Liver (tissue), 3 donors: ENCODE measurements around the gene ANKRD33B.

ENCODE experiments used
- EGR1 ChIP-seq, 2 donors: IDR thresholded peaks; 2 replicates each; pipeline ENCODE4 v1.6.1; 2016 to 2018; ENCODE audit warnings: antibody characterized with exemption in 2 of 2, low read depth in 2 of 2
- GABPA ChIP-seq, 2 donors: IDR thresholded peaks in 1 of 2; conservative IDR thresholded peaks in 1 of 2; 2 replicates each; pipeline ENCODE4 v1.6.1; 2016; ENCODE audit warnings: antibody characterized with exemption in 2 of 2, mild to moderate bottlenecking in 1 of 2, moderate library complexity in 1 of 2
- HNF4A ChIP-seq, 2 donors: conservative IDR thresholded peaks; 2 replicates each; pipeline ENCODE4 v1.6.1; 2016; ENCODE audit warnings: antibody characterized with exemption in 2 of 2, mild to moderate bottlenecking in 2 of 2
- JUND ChIP-seq, 2 donors: IDR thresholded peaks; 2 replicates each; pipeline ENCODE4 v1.6.1; 2016; ENCODE audit warnings: antibody characterized with exemption in 2 of 2
- RAD21 ChIP-seq, 2 donors: IDR thresholded peaks; 2 replicates each; pipeline ENCODE4 v1.6.1; 2016; ENCODE audit warnings: antibody characterized with exemption in 2 of 2, mild to moderate bottlenecking in 2 of 2
- RXRA ChIP-seq, 2 donors: IDR thresholded peaks; 2 replicates each; pipeline ENCODE4 v1.6.1; 2017 to 2018; ENCODE audit warnings: antibody characterized with exemption in 2 of 2, mild to moderate bottlenecking in 1 of 2
- SP1 ChIP-seq: IDR thresholded peaks from 2 replicates; pipeline ENCODE4 v1.6.1; 2018; ENCODE audit warnings: antibody characterized with exemption, mild to moderate bottlenecking
- TAF1 ChIP-seq: conservative IDR thresholded peaks from 2 replicates; pipeline ENCODE4 v1.6.1; 2016; ENCODE audit warnings: antibody characterized with exemption, mild to moderate bottlenecking
- YY1 ChIP-seq: IDR thresholded peaks from 2 replicates; pipeline ENCODE4 v1.6.1; 2016; ENCODE audit warnings: antibody characterized with exemption, mild to moderate bottlenecking
- TF ChIP-seq, protein P1 (sequence below): fragments of 150-350 bp; IDR thresholded peaks from 2 replicates; pipeline ENCODE4 v1.5.1; 2017; ENCODE audit warnings: improper control_type of control experiment, low read depth, low read length; ENCODE audit not compliant: missing input control
- TF ChIP-seq, protein P2 (sequence below): IDR thresholded peaks from 2 replicates; pipeline ENCODE4 v1.6.1; 2016; ENCODE audit warnings: antibody characterized with exemption
- TF ChIP-seq, protein P3 (sequence below): IDR thresholded peaks from 2 replicates; pipeline ENCODE4 v1.6.1; 2016; ENCODE audit warnings: antibody characterized with exemption
- TF ChIP-seq, protein P4 (sequence below): IDR thresholded peaks from 2 replicates; pipeline ENCODE4 v1.6.1; 2016; ENCODE audit warnings: antibody characterized with exemption, mild to moderate bottlenecking
- TF ChIP-seq, protein P5 (sequence below): IDR thresholded peaks from 2 replicates; pipeline ENCODE4 v1.6.1; 2016; ENCODE audit warnings: antibody characterized with exemption
- donor health status: healthy.
- donor health status: healthy.

DNA sequence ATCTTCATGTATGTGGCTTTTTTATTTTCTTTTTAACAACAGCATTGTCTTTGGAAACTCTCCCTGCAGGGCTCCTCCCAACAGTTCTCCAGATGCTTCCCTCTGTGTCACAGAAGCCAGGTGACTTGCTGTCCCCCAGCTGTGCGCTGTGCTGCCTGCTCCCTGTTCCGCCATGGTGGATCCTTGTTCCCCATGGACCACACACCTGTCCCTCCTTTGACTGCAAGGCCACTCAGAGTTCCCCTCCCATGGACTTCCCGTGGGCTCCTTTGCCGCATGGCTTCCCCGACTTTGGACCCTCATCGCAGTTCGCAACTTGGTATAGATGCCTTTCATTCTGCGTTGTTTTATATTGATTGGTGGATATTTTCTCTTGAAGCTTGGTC, 18.6 kb downstream of the ANKRD33B start:
- TF ChIP-seq, protein P1, sequence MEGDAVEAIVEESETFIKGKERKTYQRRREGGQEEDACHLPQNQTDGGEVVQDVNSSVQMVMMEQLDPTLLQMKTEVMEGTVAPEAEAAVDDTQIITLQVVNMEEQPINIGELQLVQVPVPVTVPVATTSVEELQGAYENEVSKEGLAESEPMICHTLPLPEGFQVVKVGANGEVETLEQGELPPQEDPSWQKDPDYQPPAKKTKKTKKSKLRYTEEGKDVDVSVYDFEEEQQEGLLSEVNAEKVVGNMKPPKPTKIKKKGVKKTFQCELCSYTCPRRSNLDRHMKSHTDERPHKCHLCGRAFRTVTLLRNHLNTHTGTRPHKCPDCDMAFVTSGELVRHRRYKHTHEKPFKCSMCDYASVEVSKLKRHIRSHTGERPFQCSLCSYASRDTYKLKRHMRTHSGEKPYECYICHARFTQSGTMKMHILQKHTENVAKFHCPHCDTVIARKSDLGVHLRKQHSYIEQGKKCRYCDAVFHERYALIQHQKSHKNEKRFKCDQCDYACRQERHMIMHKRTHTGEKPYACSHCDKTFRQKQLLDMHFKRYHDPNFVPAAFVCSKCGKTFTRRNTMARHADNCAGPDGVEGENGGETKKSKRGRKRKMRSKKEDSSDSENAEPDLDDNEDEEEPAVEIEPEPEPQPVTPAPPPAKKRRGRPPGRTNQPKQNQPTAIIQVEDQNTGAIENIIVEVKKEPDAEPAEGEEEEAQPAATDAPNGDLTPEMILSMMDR: no peak
- TF ChIP-seq TAF1: no peak
- TF ChIP-seq, protein P2, sequence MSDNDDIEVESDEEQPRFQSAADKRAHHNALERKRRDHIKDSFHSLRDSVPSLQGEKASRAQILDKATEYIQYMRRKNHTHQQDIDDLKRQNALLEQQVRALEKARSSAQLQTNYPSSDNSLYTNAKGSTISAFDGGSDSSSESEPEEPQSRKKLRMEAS: no peak
- no peak for TF ChIP-seq YY1
- TF ChIP-seq, protein P3, sequence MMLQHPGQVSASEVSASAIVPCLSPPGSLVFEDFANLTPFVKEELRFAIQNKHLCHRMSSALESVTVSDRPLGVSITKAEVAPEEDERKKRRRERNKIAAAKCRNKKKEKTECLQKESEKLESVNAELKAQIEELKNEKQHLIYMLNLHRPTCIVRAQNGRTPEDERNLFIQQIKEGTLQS: no peak
- TF ChIP-seq, protein P4, sequence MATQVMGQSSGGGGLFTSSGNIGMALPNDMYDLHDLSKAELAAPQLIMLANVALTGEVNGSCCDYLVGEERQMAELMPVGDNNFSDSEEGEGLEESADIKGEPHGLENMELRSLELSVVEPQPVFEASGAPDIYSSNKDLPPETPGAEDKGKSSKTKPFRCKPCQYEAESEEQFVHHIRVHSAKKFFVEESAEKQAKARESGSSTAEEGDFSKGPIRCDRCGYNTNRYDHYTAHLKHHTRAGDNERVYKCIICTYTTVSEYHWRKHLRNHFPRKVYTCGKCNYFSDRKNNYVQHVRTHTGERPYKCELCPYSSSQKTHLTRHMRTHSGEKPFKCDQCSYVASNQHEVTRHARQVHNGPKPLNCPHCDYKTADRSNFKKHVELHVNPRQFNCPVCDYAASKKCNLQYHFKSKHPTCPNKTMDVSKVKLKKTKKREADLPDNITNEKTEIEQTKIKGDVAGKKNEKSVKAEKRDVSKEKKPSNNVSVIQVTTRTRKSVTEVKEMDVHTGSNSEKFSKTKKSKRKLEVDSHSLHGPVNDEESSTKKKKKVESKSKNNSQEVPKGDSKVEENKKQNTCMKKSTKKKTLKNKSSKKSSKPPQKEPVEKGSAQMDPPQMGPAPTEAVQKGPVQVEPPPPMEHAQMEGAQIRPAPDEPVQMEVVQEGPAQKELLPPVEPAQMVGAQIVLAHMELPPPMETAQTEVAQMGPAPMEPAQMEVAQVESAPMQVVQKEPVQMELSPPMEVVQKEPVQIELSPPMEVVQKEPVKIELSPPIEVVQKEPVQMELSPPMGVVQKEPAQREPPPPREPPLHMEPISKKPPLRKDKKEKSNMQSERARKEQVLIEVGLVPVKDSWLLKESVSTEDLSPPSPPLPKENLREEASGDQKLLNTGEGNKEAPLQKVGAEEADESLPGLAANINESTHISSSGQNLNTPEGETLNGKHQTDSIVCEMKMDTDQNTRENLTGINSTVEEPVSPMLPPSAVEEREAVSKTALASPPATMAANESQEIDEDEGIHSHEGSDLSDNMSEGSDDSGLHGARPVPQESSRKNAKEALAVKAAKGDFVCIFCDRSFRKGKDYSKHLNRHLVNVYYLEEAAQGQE: no peak
- no peak for TF ChIP-seq RAD21 (IDR thresholded peaks at IDR 0.05)
- no peak for TF ChIP-seq GABPA (IDR thresholded peaks at IDR 0.05 in 1 of 2, conservative IDR thresholded peaks at IDR 0.05 in 1 of 2)
- no peak for TF ChIP-seq RXRA (IDR thresholded peaks at IDR 0.05)
- TF ChIP-seq JUND (IDR thresholded peaks at IDR 0.05): no peak
- no peak for TF ChIP-seq SP1
- no peak for TF ChIP-seq EGR1 (IDR thresholded peaks at IDR 0.05; ENCODE audit: low read depth in 2 of 2)
- TF ChIP-seq HNF4A (conservative IDR thresholded peaks at IDR 0.05): no peak
- TF ChIP-seq, protein P5, sequence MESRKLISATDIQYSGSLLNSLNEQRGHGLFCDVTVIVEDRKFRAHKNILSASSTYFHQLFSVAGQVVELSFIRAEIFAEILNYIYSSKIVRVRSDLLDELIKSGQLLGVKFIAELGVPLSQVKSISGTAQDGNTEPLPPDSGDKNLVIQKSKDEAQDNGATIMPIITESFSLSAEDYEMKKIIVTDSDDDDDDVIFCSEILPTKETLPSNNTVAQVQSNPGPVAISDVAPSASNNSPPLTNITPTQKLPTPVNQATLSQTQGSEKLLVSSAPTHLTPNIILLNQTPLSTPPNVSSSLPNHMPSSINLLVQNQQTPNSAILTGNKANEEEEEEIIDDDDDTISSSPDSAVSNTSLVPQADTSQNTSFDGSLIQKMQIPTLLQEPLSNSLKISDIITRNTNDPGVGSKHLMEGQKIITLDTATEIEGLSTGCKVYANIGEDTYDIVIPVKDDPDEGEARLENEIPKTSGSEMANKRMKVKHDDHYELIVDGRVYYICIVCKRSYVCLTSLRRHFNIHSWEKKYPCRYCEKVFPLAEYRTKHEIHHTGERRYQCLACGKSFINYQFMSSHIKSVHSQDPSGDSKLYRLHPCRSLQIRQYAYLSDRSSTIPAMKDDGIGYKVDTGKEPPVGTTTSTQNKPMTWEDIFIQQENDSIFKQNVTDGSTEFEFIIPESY: no peak
